IMR-90 (cell line): ENCODE data around the gene SLCO3A1. TPM values are rescaled to one million over a fixed set of nuclear protein-coding genes. Genes with fewer than 3 reads are reported as not detected.

Experiments
- ATAC-seq: fragments of 200-7000 bp; cut with Tn5 transposase; 2 replicates; pipeline ENCODE4 v1.9.1; 2020; ENCODE audit warnings: low read depth, mild to moderate bottlenecking, moderate library complexity
- BruUV-seq: library from RNA; stranded (reverse); fragments of 400-500 nt; replicated peaks from 2 replicates; lab custom pipeline; 2021; lab: Mats Ljungman, UMichigan
- CTCF ChIA-PET: fragments of 300-600 bp; formaldehyde crosslinking; extraction: SDS; loops from one replicate; lab custom pipeline; 2021; ENCODE audit warnings: antibody characterized with exemption; lab: Yijun Ruan, JAX
- POLR2A ChIA-PET: fragments of 300-600 bp; sonication (Branson Sonifier 250); formaldehyde crosslinking; loops from one replicate; lab custom pipeline; 2022; ENCODE audit warnings: antibody characterized with exemption; ENCODE audit not compliant: unreplicated experiment; lab: Charles Lee
- DNase-seq: peaks from one replicate; pipeline ENCODE4 v3.0.0; 2013
- H2AFZ ChIP-seq: replicated peaks from 2 replicates; pipeline ENCODE3; 2013; ENCODE audit warnings: low read length, mild to moderate bottlenecking; ENCODE audit not compliant: poor library complexity
- H2AK5ac ChIP-seq: 2 replicates; pipeline ENCODE4 v1.6.1; 2013; ENCODE audit warnings: low read depth, low read length, inconsistent platforms
- H2AK9ac ChIP-seq: replicated peaks from 2 replicates; pipeline ENCODE3; 2013; ENCODE audit warnings: mild to moderate bottlenecking, low read depth, low read length, moderate library complexity; ENCODE audit not compliant: poor library complexity
- H2BK120ac ChIP-seq: 2 replicates; pipeline ENCODE4 v1.6.1; 2013; ENCODE audit warnings: low read depth, low read length, inconsistent platforms
- H2BK15ac ChIP-seq: 3 replicates; pipeline ENCODE4 v1.6.1; 2013; ENCODE audit warnings: low read depth, low read length, inconsistent platforms
- H2BK20ac ChIP-seq: 2 replicates; pipeline ENCODE4 v1.6.1; 2013; ENCODE audit warnings: low read depth, mild to moderate bottlenecking, inconsistent platforms, low read length, moderate library complexity
- H2BK5ac ChIP-seq: 2 replicates; pipeline ENCODE4 v1.6.1; 2013; ENCODE audit warnings: mild to moderate bottlenecking, low read depth, low read length, inconsistent platforms; ENCODE audit not compliant: poor library complexity, severe bottlenecking
- H3K14ac ChIP-seq: replicated peaks from 2 replicates; pipeline ENCODE4 v1.6.1; 2013; ENCODE audit warnings: low read depth, low read length, inconsistent platforms
- H3K18ac ChIP-seq: 2 replicates; pipeline ENCODE4 v1.6.1; 2013; ENCODE audit warnings: low read depth, low read length, control low read depth
- H3K23ac ChIP-seq: 2 replicates; pipeline ENCODE4 v1.6.1; 2013; ENCODE audit warnings: low read depth, low read length, inconsistent platforms
- H3K27ac ChIP-seq: 2 replicates; pipeline ENCODE4 v1.5.1; 2013; ENCODE audit warnings: mild to moderate bottlenecking, control low read depth, low read length; ENCODE audit not compliant: insufficient read depth
- H3K27me3 ChIP-seq: 2 replicates; pipeline ENCODE4 v1.6.1; 2013; ENCODE audit warnings: low read length; ENCODE audit not compliant: control insufficient read depth, insufficient read depth
- H3K36me3 ChIP-seq: 2 replicates; pipeline ENCODE4 v1.6.1; 2013; ENCODE audit warnings: low read length, mixed read lengths; ENCODE audit not compliant: control insufficient read depth, insufficient read depth
- H3K4ac ChIP-seq: 2 replicates; pipeline ENCODE4 v1.6.1; 2013; ENCODE audit warnings: low read depth, low read length, inconsistent platforms
- H3K4me1 ChIP-seq: 2 replicates; pipeline ENCODE4 v1.6.1; 2013; ENCODE audit warnings: low read length, mixed read lengths; ENCODE audit not compliant: control insufficient read depth, insufficient read depth
- H3K4me2 ChIP-seq: 2 replicates; pipeline ENCODE4 v1.6.1; 2013; ENCODE audit warnings: low read depth, mild to moderate bottlenecking, control low read depth, low read length, moderate library complexity
- H3K4me3 ChIP-seq: 2 replicates; pipeline ENCODE4 v1.5.1; 2013; ENCODE audit warnings: low read depth, mild to moderate bottlenecking, control low read depth, low read length, moderate library complexity; ENCODE audit not compliant: insufficient read depth
- H3K56ac ChIP-seq: 2 replicates; pipeline ENCODE4 v1.6.1; 2013; ENCODE audit warnings: low read length, inconsistent platforms; ENCODE audit not compliant: insufficient read depth; ENCODE audit errors: extremely low read depth
- H3K79me1 ChIP-seq, 2 experiments: 2 replicates each; pipeline ENCODE4 v1.6.1; 2013; ENCODE audit warnings: low read length in 2 of 2, inconsistent platforms in 1 of 2, low read depth in 1 of 2
- H3K9ac ChIP-seq: 2 replicates; pipeline ENCODE4 v1.6.1; 2013; ENCODE audit warnings: low read depth, low read length, control low read depth
- H3K9me1 ChIP-seq: 2 replicates; pipeline ENCODE4 v1.6.1; 2013; ENCODE audit warnings: low read length, inconsistent platforms; ENCODE audit not compliant: insufficient read depth
- H3K9me3 ChIP-seq: 2 replicates; pipeline ENCODE4 v1.6.1; 2013; ENCODE audit warnings: low read length; ENCODE audit not compliant: control insufficient read depth, insufficient read depth
- H4K20me1 ChIP-seq: 2 replicates; pipeline ENCODE4 v1.6.1; 2013; ENCODE audit warnings: low read length, inconsistent platforms; ENCODE audit not compliant: insufficient read depth
- H4K5ac ChIP-seq: 2 replicates; pipeline ENCODE4 v1.6.1; 2013; ENCODE audit warnings: mild to moderate bottlenecking, low read depth, low read length, control low read depth
- H4K8ac ChIP-seq, 2 experiments: 2 replicates each; pipeline ENCODE4 v1.6.1; 2013; ENCODE audit warnings: low read depth in 2 of 2, low read length in 2 of 2, control low read depth in 1 of 2, inconsistent platforms in 1 of 2
- H4K91ac ChIP-seq: 2 replicates; pipeline ENCODE4 v1.6.1; 2013; ENCODE audit warnings: low read depth, low read length, inconsistent platforms; ENCODE audit not compliant: insufficient read depth
- BHLHE40 ChIP-seq: fragments of 150-350 bp; IDR thresholded peaks from 2 replicates; pipeline ENCODE4 v1.6.1; 2016; ENCODE audit warnings: mild to moderate bottlenecking, low read depth, low read length
- RCOR1 ChIP-seq: IDR thresholded peaks from 2 replicates; pipeline ENCODE4 v1.6.1; 2012; ENCODE audit warnings: mild to moderate bottlenecking, low read length, improper control_type of control experiment; ENCODE audit not compliant: insufficient replicate concordance
- WGBS, 2 experiments: methylation state at CpG; one replicate each; pipeline versions ENCODE4 v1.1.5 to v1.1.7; 2013; ENCODE audit warnings: missing lambda C conversion rate in 2 of 2; ENCODE audit not compliant: insufficient read length in 1 of 2; ENCODE audit errors: extremely low coverage in 2 of 2; 5-methylcytosine and 5-hydroxymethylcytosine counted together
- dilution Hi-C: fragments of 300-500 bp; cut with HindIII; formaldehyde crosslinking; loops from one replicate; pipeline ENCODE4 v1.14.3; 2018; ENCODE audit warnings: low sequenced_read_pairs; ENCODE audit not compliant: unreplicated experiment
- in situ Hi-C: fragments of 300-500 bp; cut with MboI; formaldehyde crosslinking; loops from 3 replicates; pipeline ENCODE4 v1.14.3; 2019; ENCODE audit warnings: low sequenced_read_pairs, inconsistent platforms, mixed read lengths
- intact Hi-C: fragments of 100-400 bp; cut with micrococcal nuclease; formaldehyde crosslinking; loops from 2 replicates; pipeline ENCODE4 v1.10.0; 2022
- polyA plus RNA-seq, 3 experiments: library from polyadenylated mRNA; depleted of rRNA; stranded (reverse); fragments of >200 nt; gene quantifications; 2 replicates each; pipeline ENCODE4 v1.2.3, GENCODE V29; 2012; ENCODE audit warnings: low replicate concordance in 1 of 3
- total RNA-seq: library from RNA; depleted of rRNA; stranded (reverse); fragments of >200 nt; gene quantifications from 2 replicates; pipeline ENCODE4 v1.2.3, GENCODE V29; 2012
- TF ChIP-seq, protein P1 (sequence below): conservative IDR thresholded peaks from 2 replicates; pipeline ENCODE4 v1.5.1; 2012; ENCODE audit warnings: mild to moderate bottlenecking, low read depth, low read length, improper control_type of control experiment

Gene SLCO3A1
- total and polyA plus RNA-seq, 2 of the 4 experiments (the other 2 are of a cell fraction), result 4.7 to 8.1 TPM

DNA sequence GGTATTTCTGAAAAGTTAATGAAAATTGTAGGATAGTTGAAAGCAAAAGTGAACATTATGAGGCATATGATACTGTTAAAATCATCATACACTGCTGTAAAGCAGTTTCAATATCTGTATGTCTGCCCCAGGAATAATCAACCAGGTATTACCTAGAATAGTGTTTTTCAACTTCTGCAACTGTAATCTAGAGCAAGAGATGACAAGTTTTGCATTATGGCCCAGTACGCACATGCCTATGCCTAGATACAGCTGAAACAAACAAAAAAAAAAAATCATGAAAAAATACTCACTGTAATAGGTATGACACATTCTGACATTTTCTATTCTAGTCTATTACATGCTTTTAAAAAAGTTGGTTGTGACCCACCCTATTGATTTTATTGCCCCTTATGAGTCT, 299.5 kb downstream of the SLCO3A1 start:
- Histone ChIP-seq H2AK5ac (no peak overlapping the region), H2AFZ (no peak overlapping the region), H4K8ac (no peak overlapping the region), H3K56ac (no peak overlapping the region), H4K91ac (no peak overlapping the region), H2BK20ac (no peak overlapping the region), H3K9ac (no peak overlapping the region), H3K14ac (no peak overlapping the region), H4K5ac (no peak overlapping the region), H2BK120ac (no peak overlapping the region), H4K20me1 (no peaks in the 10 kb centered on the region), H3K4me1 (0 out of 2 replicates have a peak, but pooled peaks cover 2% of the 10 kb centered on the region), H2AK9ac (no peak overlapping the region), H3K4me3 (no peak overlapping the region), H3K4ac (no peak overlapping the region), H3K79me1 (no peaks in the 10 kb centered on the region), H3K23ac (no peak overlapping the region), H3K4me2 (no peak overlapping the region), H3K36me3 (no peaks in the 10 kb centered on the region), H3K9me3 (no peaks in the 10 kb centered on the region), H3K18ac (no peak overlapping the region), H2BK5ac (no peak overlapping the region), H3K9me1 (no peaks in the 10 kb centered on the region), H3K27me3 (no peaks in the 10 kb centered on the region), H3K27ac (no peak overlapping the region), H2BK15ac (no peak overlapping the region)
- no CpG with 5 or more reads among the region's 1 CpG for WGBS, 2 experiments
- intact Hi-C loops (no loop called here), in situ Hi-C loops (no loop called here), dilution Hi-C loops (no loop called here)
- no peak for DNase-seq
- POLR2A ChIA-PET, result no interaction called here
- TF ChIP-seq, protein P1, sequence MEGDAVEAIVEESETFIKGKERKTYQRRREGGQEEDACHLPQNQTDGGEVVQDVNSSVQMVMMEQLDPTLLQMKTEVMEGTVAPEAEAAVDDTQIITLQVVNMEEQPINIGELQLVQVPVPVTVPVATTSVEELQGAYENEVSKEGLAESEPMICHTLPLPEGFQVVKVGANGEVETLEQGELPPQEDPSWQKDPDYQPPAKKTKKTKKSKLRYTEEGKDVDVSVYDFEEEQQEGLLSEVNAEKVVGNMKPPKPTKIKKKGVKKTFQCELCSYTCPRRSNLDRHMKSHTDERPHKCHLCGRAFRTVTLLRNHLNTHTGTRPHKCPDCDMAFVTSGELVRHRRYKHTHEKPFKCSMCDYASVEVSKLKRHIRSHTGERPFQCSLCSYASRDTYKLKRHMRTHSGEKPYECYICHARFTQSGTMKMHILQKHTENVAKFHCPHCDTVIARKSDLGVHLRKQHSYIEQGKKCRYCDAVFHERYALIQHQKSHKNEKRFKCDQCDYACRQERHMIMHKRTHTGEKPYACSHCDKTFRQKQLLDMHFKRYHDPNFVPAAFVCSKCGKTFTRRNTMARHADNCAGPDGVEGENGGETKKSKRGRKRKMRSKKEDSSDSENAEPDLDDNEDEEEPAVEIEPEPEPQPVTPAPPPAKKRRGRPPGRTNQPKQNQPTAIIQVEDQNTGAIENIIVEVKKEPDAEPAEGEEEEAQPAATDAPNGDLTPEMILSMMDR, result no peak
- no peak for TF ChIP-seq BHLHE40
- no peak for TF ChIP-seq RCOR1
- ATAC-seq, result no peak
- CTCF ChIA-PET, result no interaction called here
- BruUV-seq, result no TSS peak
